D721Med (cell line): Measurements from ENCODE around the gene ITPRID1.

Experiments used
- DNase-seq: peaks from one replicate; pipeline ENCODE4 v3.0.0; 2011; ENCODE audit warnings: low spot score; ENCODE audit not compliant: insufficient read length
- FAIRE-seq: peaks from 2 replicates; lab custom pipeline; 2011; peaks lifted over from hg19 to GRCh38; lab: Jason Lieb, UNC
- TF ChIP-seq, protein P1 (sequence below): IDR thresholded peaks from 2 replicates; pipeline ENCODE4 v1.5.1; 2012; ENCODE audit warnings: mild to moderate bottlenecking, control low read depth; ENCODE audit not compliant: insufficient read depth; ENCODE audit errors: missing control alignments

ITPRID1 gene

DNA sequence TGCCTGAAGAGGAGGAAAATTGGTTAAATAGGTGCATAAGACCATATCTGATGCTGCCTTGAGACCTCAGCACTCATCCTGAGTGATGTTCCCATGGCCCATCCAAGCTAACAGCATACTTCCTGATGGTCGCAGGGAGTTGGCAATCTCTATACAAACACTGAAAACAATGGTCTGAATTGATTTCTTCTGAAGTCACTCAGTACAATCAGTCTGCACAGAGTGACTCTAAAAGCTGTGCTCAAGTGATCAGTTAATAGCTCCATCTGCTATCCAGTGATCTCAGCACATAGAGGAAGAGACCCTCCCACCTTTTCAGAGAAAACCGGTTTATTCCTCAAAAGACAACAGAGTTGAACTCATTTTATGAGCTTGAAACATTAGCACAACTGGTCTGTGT, 177.0 kb downstream of the ITPRID1 start:
- TF ChIP-seq, protein P1, sequence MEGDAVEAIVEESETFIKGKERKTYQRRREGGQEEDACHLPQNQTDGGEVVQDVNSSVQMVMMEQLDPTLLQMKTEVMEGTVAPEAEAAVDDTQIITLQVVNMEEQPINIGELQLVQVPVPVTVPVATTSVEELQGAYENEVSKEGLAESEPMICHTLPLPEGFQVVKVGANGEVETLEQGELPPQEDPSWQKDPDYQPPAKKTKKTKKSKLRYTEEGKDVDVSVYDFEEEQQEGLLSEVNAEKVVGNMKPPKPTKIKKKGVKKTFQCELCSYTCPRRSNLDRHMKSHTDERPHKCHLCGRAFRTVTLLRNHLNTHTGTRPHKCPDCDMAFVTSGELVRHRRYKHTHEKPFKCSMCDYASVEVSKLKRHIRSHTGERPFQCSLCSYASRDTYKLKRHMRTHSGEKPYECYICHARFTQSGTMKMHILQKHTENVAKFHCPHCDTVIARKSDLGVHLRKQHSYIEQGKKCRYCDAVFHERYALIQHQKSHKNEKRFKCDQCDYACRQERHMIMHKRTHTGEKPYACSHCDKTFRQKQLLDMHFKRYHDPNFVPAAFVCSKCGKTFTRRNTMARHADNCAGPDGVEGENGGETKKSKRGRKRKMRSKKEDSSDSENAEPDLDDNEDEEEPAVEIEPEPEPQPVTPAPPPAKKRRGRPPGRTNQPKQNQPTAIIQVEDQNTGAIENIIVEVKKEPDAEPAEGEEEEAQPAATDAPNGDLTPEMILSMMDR = no peak
- DNase-seq (no peak), FAIRE-seq (no peak)

GRCh38 chr7:31692451-31692850, 178.6 kb downstream of the ITPRID1 start:
- FAIRE-seq (no peak), DNase-seq (no peak)
- TF ChIP-seq, protein P1 = no peak

GRCh38 chr7:31692871-31693270, 179.0 kb downstream of the ITPRID1 start:
- TF ChIP-seq, protein P1 = no peak
- DNase-seq (no peak), FAIRE-seq (no peak)

- TF ChIP-seq, protein P1 = no peak
- DNase-seq (no peak), FAIRE-seq (no peak)
These were observed 182.1 kb downstream of the ITPRID1 start for GRCh38 chr7:31695859-31696614.

GRCh38 chr7:31699050-31699449, 185.2 kb downstream of the ITPRID1 start:
- DNase-seq = no peak
- FAIRE-seq = no peak
- TF ChIP-seq, protein P1 = no peak

DNA sequence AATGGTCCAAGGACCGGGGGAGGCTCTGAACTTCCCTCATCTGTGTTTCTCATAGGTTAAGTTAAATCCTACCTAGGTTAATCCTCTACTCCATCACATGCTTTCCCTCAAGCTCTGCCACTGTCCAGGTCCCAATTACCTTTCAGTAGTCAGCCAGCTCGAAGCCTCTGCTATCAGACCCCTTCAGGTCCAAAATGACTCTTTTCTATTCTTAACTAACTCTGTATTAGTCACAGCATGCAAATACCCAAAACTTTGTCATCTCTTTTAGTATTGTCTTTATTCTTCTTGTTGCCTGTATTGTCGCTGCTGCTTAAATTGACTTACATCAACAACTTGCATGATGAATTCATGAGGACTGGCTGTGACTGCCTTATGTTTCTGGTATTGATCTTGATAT, 188.5 kb downstream of the ITPRID1 start:
- TF ChIP-seq, protein P1 = no peak
- DNase-seq (no peak), FAIRE-seq (no peak)

DNA sequence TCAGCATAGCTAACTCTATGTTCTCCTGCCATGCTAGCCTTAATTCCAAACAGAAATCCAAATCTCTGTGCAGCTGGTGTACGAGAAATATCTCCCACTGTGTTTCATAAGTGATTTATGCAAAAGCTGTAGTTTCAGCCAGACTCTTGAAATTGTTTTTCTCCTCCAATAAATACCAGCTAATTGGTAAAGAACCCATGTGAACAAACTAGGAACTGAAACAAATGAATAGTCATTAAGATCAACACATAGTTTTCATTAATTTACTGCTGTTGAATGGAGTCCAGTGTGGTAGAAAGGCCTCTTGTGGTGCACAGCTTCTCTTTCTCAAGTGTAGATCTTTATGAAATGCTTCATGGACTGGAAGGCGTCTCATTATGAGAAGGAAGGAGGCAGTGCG, 191.5 kb downstream of the ITPRID1 start:
- DNase-seq (no peak), FAIRE-seq (no peak)
- TF ChIP-seq, protein P1 = no peak
